Measurements from ENCODE around the gene C6orf136. TPM values are rescaled to one million over a fixed set of nuclear protein-coding genes. Genes with fewer than 3 reads are reported as not detected.

The C6orf136 gene
- total RNA-seq, 1 donor from 2014 or later: 1.7 TPM

DNA sequence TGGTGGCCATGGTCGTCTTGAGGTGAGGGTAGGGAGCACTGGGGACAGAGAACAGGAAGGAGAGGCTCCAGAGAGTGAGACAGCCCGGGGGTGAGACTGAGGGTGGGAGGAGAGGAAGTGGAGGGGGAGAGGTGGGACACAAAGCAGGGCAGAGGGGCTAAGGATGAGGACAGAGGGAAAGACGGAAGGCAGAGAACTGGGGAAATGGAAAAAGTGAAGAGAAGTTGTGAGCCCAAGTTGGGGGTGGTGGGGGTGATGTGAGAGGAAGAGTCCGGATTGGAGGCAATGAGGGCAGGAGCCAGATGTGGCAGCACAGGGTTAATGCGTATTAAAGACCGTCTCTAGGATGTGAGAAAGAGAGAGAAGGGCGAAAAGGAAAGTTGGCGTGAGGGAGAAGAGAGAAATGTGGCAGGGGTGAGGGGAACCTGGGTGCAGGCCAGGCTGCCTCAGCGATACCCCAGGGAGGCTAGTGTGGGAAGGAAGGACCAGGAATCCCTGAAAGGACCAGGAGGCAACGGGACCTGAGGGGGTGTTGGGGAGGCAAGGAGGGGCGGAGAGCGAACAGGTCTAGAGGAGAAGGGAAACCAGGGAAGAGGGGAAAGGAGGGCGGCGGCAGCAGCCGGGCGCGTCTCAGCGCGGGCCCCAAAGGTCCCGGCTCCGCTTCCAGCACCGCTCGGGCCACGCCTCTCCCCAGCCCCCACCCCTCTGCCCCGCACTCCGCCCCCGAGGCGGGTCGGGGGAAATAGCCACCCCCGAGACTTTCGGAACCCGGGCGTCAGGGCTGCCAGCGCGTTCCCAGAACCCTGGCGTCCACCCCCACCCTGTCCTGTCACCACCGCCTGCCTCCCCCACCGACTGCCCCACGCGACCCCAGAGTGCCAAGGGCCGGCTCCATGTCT lies 39.3 kb downstream of the C6orf136 start, which contains the start of gene PPP1R18:
TSS of gene PPP1R18 (minus strand) at position 637 of the 899 bp plus-strand sequence. CDS start at position 10, 627 bp downstream.
- peak in 1 of 2 donors; percentile 74 for DNase-seq (ENCODE audit: low read depth in 2 of 2)

DNA sequence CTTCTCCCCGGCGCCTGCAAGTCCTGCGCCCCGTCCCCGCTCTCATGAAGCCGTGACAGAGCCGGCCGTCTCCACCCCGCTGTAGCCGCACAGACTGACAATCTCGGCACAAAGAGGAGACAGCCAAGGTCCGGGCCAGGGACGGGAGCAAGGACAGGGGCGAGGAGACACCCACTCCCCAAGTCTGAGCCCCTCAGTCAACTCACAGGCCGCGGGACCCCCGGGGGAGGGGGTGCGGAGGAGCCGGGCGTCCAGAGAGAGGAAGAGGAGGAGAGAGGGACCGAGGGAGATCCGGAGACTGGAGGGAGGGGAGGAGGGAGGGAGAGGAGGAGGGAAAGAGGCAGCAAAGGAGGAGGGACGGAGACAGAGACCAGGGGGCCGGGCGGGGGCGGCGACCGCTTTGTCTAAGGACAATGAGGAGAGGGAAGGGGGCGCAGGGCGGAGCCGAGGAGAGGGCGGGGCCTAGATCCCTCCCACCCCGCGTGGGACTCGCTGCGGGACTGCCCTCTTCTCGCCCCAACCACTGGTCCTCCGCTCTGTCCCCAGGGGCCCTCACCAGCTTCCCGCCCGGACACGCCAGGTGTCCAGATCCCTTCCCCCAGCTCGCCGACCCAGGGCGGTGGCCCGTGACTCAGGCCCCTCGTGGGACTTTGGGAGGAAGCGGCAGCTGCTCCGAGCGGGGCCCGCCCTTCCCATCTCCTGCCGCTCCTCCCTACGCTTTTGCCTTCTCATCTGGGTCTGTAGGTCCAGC lies 40.1 kb downstream of the C6orf136 start:
- DNase-seq (ENCODE audit: low read depth in 2 of 2): peak; percentile 72 to 96

DNA sequence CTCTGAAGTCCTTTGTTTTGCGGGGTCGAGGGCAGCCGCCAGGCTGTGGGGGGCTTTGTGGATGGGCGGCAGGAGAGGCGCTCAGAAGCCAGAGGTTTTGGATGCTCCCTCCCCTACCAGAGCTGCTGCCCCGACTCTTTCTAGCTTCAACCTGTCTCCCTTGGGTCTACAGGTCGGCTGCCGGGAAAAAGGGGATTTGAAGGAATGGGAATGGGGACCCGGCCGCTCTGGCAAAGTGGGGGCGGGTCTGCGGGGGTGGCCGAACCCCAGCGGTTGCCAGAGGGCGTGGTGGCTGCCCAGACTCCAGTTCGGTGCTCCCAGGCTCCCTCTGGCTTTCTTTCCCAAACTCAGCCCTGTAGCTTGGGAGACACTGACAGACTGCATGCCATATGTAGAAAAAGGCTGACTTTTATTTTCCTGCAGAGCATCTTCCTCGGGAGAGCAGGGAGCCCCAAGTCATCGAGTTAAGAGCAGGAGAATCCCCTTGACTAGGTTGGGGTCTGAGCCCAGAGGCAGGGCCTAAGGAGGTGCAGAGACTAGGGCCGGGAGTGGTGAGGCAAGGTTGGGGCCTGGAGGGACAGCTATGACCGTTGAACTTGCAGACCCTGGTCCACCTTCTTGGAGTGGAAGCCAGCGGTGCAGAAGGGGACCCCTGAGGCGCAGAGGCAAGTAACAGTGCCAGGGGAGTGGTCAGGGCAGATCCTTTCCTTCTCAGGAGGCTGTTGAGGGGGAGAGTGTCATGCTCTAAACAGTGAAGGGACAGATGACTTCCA lies 40.9 kb downstream of the C6orf136 start:
- peak in 1 of 2 donors; percentile 30 for DNase-seq (ENCODE audit: low read depth in 2 of 2)

DNA sequence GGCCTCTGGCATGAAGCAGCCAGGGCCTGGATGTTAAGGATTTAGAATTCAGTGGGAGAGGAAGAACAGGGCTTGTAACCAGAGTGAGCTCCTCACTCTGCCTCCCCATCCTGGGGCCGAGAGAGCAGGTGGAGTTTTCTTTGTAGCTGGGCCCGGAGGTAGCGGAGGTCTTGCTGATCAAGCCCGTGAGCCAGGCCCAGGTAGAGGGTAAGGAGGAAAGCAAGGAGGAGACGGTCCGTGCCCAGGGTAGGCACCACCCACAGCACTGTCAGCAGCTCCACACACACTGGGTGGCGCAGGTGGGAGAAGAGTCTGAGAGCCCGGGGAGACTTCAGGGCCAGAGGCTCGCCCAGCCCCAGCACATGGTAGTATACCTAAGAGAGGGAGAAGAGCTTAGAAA lies 41.6 kb downstream of the C6orf136 start:
- no peak for DNase-seq (ENCODE audit: low read depth in 2 of 2)

- no peak for DNase-seq (ENCODE audit: low read depth in 2 of 2)
These were observed 42.3 kb downstream of the C6orf136 start for GRCh38 chr6:30689022-30689865.

DNA sequence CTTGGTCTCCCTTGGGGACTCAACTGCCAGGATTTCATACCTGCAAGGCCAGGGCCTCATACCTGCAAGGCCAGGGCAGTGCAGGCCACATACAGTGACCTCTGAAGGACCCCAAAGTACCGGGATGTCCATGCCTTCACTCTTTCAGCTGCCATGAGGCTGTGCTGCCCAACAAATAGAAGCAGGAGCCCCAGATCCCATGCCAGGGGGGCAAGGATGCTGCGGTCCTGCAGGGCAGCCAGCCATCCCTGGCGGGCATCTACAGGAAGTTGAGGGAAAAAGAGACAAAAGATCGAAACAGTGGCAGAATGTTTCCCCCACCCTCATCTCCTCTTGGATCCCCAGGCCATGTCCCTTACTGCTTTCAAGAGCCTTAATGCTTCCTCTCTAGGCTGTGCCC lies 43.1 kb downstream of the C6orf136 start:
- DNase-seq (ENCODE audit: low read depth in 2 of 2): no peak

DNA sequence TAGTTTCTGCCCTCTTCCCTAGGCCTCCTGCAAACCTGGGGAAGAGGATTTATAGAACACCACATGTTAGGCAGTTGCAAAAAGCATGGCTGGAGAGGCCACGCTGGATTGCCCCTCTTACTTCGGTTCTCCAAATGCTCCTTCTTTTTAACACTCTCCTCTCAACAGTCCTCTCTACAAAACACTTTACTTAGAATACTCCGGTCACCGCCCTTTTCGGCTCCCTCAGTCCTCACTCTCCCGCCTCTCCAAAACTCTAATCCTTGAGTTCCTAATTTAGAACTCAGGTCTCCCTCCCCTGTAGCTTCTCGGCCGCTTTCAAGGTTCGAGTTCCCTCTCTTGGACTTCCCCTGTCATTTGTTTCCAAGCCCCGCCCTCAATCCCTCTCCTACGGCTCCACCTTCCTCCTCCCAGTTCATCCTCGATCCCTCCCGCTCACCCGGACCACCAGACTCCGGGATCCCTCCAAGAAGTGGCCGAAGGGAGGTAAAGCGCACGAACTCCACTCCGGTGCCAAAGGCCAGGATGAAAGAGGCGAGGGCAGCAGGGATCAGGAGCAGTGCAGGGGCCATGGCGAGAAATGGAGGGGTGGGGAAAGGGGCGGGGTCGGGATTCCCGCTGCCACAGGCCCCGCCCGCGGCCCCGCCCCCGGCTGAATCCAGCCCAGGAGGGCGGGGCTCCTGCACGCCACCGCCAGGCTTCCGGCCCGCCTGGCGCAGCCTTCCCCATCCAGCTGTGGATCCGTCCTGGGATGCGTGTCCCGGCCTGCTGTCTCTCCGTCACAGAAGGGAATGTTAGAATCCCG lies 43.7 kb downstream of the C6orf136 start, which contains the start of gene NRM:
TSS of gene NRM (minus strand) at position 582 of the 805 bp plus-strand sequence. CDS start at position 572, 10 bp downstream.
- DNase-seq (ENCODE audit: low read depth in 2 of 2): peak; percentile 59 to 83

GRCh38 chr6:30691208-30691847 lies 44.4 kb downstream of the C6orf136 start:
- no peak for DNase-seq (ENCODE audit: low read depth in 2 of 2)

GRCh38 chr6:30696432-30696831 lies 49.5 kb downstream of the C6orf136 start:
- DNase-seq (ENCODE audit: low read depth in 2 of 2): no peak

DNA sequence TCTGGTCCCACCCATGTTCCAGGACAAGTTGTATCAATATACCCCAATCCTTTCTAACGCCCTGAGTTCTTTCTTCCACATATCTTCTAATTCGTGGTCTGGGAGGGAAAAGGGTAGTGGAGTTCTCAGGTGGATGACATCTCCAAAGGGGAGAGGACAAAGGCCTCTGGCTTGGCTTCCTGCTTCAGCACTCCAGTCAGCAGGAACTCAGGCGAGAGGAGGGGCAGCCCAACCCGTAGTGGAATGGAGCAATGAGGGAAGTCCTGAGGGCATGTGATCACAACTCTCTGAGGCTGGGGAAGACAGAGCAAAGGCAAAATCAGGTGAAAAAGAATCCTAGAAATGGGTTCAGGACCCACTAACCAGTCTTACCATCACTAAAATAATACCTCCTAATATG lies 53.4 kb downstream of the C6orf136 start:
- no peak for DNase-seq (ENCODE audit: low read depth in 2 of 2)

Other genes with a start within 250 kb of the C6orf136 start
- gene HLA-E, start 157.6 kb upstream of the C6orf136 start, total RNA-seq: 465 and 1,088 TPM in 2 replicates
- 43.1 and 53.1 TPM in 2 replicates for gene GNL1, start 90.6 kb upstream of the C6orf136 start, total RNA-seq
- 2.2 and 2.5 TPM in 2 replicates for gene PRR3, start 89.8 kb upstream of the C6orf136 start, total RNA-seq
- gene ABCF1, start 75.7 kb upstream of the C6orf136 start, total RNA-seq: 29.3 and 43.2 TPM in 2 replicates
- gene PPP1R10, start 29.9 kb upstream of the C6orf136 start, total RNA-seq: 9.1 and 10.1 TPM in 2 replicates
- gene MRPS18B, start 29.3 kb upstream of the C6orf136 start, total RNA-seq: 35.9 and 60.9 TPM in 2 replicates
- gene ATAT1, start 20.3 kb upstream of the C6orf136 start, total RNA-seq: 2.7 and 3.4 TPM in 2 replicates
- 30.3 and 36.9 TPM in 2 replicates for gene DHX16, start 25.9 kb downstream of the C6orf136 start, total RNA-seq
- gene PPP1R18, start 39.5 kb downstream of the C6orf136 start, total RNA-seq: 25.2 and 37.4 TPM in 2 replicates
- 1.8 and 2.1 TPM in 2 replicates for gene NRM, start 43.9 kb downstream of the C6orf136 start, total RNA-seq
- gene MDC1, start 70.1 kb downstream of the C6orf136 start, total RNA-seq: 4.9 and 5.7 TPM in 2 replicates
- 397 and 399 TPM in 2 replicates for gene TUBB, start 73.2 kb downstream of the C6orf136 start, total RNA-seq
- gene FLOT1, start 95.6 kb downstream of the C6orf136 start, total RNA-seq: 52.5 and 55.2 TPM in 2 replicates
- 46.3 and 86.1 TPM in 2 replicates for gene IER3, start 97.4 kb downstream of the C6orf136 start, total RNA-seq
- 4.0 and 10.1 TPM in 2 replicates for gene DDR1, start 237.4 kb downstream of the C6orf136 start, total RNA-seq

All from dermis microvascular lymphatic vessel endothelial cell (primary cell).